Vagina (tissue), 2 donors: ENCODE measurements around the gene CIAO2B.

Experiments
- CTCF ChIP-seq, 3 experiments: fragments of 450-650 bp in 2 of 3; fragments of 200-600 bp in 1 of 3; sonication (generic) in 1 of 3; IDR thresholded peaks; one replicate each; pipeline ENCODE4 v1.5.1; 2017 to 2019; ENCODE audit warnings: antibody characterized with exemption in 3 of 3, mild to moderate bottlenecking in 2 of 3, moderate library complexity in 2 of 3
- POLR2A ChIP-seq, 2 donors: fragments of 450-650 bp; IDR thresholded peaks; one replicate each; pipeline ENCODE4 v1.6.1; 2017; ENCODE audit warnings: antibody characterized with exemption in 2 of 2, mild to moderate bottlenecking in 2 of 2, moderate library complexity in 2 of 2

- TF ChIP-seq CTCF (IDR thresholded peaks at IDR 0.05) = no peak
- no peak for TF ChIP-seq POLR2A (IDR thresholded peaks at IDR 0.05)
These were observed 12.3 kb upstream of the CIAO2B start for GRCh38 chr16:66946541-66946940.
